Upper lobe of left lung (tissue), 6 donors: ENCODE measurements around the gene HNRNPUL1. TPM values are rescaled to one million over a fixed set of nuclear protein-coding genes. Genes with fewer than 3 reads are reported as not detected.
"Not testable (repeated sequence)": the region's sequence is repeated elsewhere in the genome, so short reads cannot be mapped to it uniquely, and the experiment has no call there.

Experiments used
- ATAC-seq, 2 donors: fragments of 200-7000 bp; cut with Tn5 transposase; one replicate each; pipeline ENCODE4 v1.9.1; 2022; ENCODE audit warnings: mild to moderate bottlenecking in 2 of 2, moderate library complexity in 2 of 2; ENCODE audit not compliant: low FRiP score in 2 of 2
- DNase-seq, 2 donors: peaks; one replicate each; pipeline ENCODE4 v3.0.0-alpha.2; 2019 to 2020
- H3K27ac ChIP-seq, 4 donors: fragments of 200-600 bp; sonication (generic); one replicate each; pipeline ENCODE4 v1.5.1; 2016 to 2019
- H3K27me3 ChIP-seq, 4 donors: fragments of 200-600 bp; sonication (generic); one replicate each; pipeline ENCODE4 v1.5.1; 2017 to 2019
- H3K36me3 ChIP-seq, 4 donors: fragments of 200-600 bp; sonication (generic); one replicate each; pipeline ENCODE4 v1.5.1; 2016 to 2019
- H3K4me1 ChIP-seq, 4 donors: fragments of 200-600 bp; sonication (generic); one replicate each; pipeline ENCODE4 v1.5.1; 2018 to 2019
- H3K4me3 ChIP-seq, 4 donors: fragments of 200-600 bp; sonication (generic); one replicate each; pipeline ENCODE4 v1.5.1; 2017 to 2019; ENCODE audit warnings: mild to moderate bottlenecking in 2 of 4, moderate library complexity in 1 of 4
- H3K9me3 ChIP-seq, 4 donors: fragments of 200-600 bp; sonication (generic); one replicate each; pipeline ENCODE4 v1.5.1; 2018 to 2019
- EP300 ChIP-seq, 4 donors: sonication (generic); formaldehyde crosslinking; IDR thresholded peaks; one replicate each; pipeline ENCODE4 v1.5.1; 2017; ENCODE audit warnings: antibody characterized with exemption in 4 of 4, control low read depth in 2 of 4
- POLR2A ChIP-seq, 4 donors: fragments of 450-650 bp; IDR thresholded peaks; one replicate each; pipeline ENCODE4 v1.5.1; 2016 to 2017; ENCODE audit warnings: antibody characterized with exemption in 4 of 4, mild to moderate bottlenecking in 2 of 4
- POLR2AphosphoS5 ChIP-seq, 2 donors: sonication (generic); formaldehyde crosslinking; IDR thresholded peaks; one replicate each; pipeline ENCODE4 v1.5.1; 2017; ENCODE audit warnings: antibody characterized with exemption in 2 of 2
- WGBS, 2 donors: methylation state at CpG; one replicate each; pipeline ENCODE4 v1.1.5; 2017 to 2018; 5-methylcytosine and 5-hydroxymethylcytosine counted together
- total RNA-seq, 6 donors: library from RNA; depleted of rRNA in 4 of 6; stranded (reverse); fragments of >200 nt in 4 of 6; gene quantifications; one replicate each; pipeline versions ENCODE4 v1.1.0 to v1.2.1, GENCODE V29; 2016 to 2021
- TF ChIP-seq, protein P1 (sequence below), 6 experiments: fragments of 450-650 bp in 4 of 6; fragments of 200-600 bp in 2 of 6; sonication (generic) in 2 of 6; IDR thresholded peaks; one replicate each; pipeline ENCODE4 v1.5.1; 2016 to 2019; ENCODE audit warnings: antibody characterized with exemption in 6 of 6
- donor health status: DM: no; HTN: no; CAD: no; lungs with moderate emphysema.
- donor health status: DM: no; HTN: yes; CAD: no; lungs with severe emphysema.

Gene HNRNPUL1
- total RNA-seq, 6 donors from 2014 or later = 152 to 351 (median 211) TPM

DNA sequence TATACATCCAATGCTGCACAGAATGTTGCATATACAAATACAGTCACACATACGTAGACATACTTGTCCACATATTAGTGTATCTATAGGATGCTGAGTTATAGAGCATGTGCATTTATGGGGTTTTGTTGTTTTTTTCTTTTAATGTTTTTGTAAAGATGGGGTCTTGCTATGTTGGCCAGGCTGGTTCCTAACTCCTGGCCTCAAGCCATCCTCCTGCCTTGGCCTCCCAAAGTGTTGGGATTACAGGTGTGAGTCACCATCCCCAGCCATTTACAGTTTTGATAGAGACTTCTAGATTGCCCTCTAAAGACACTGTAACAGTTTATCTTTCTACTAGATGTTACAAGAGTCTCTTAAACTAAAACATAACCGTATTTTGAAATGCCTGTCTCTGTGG, 14.3 kb downstream of the HNRNPUL1 start:
- no peak overlapping the region for H3K27ac ChIP-seq
- H3K9me3 ChIP-seq = no peaks in the 10 kb centered on the region
- WGBS, 2 donors = 92 to 96% methylated on average over 2 of the region's 2 CpGs
- peaks cover 90 to 98% (median 93%) of the 10 kb centered on the region in 4 donors for H3K36me3 ChIP-seq
- TF ChIP-seq EP300 (IDR thresholded peaks at IDR 0.05) = no peak
- TF ChIP-seq, protein P1, sequence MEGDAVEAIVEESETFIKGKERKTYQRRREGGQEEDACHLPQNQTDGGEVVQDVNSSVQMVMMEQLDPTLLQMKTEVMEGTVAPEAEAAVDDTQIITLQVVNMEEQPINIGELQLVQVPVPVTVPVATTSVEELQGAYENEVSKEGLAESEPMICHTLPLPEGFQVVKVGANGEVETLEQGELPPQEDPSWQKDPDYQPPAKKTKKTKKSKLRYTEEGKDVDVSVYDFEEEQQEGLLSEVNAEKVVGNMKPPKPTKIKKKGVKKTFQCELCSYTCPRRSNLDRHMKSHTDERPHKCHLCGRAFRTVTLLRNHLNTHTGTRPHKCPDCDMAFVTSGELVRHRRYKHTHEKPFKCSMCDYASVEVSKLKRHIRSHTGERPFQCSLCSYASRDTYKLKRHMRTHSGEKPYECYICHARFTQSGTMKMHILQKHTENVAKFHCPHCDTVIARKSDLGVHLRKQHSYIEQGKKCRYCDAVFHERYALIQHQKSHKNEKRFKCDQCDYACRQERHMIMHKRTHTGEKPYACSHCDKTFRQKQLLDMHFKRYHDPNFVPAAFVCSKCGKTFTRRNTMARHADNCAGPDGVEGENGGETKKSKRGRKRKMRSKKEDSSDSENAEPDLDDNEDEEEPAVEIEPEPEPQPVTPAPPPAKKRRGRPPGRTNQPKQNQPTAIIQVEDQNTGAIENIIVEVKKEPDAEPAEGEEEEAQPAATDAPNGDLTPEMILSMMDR (IDR thresholded peaks at IDR 0.05) = no peak
- no peak for TF ChIP-seq POLR2AphosphoS5 (IDR thresholded peaks at IDR 0.05)
- no peak for TF ChIP-seq POLR2A (IDR thresholded peaks at IDR 0.05)
- no peak for DNase-seq
- H3K4me1 ChIP-seq = no peaks in the 10 kb centered on the region
- H3K4me3 ChIP-seq = no peak overlapping the region
- H3K27me3 ChIP-seq = no peaks in the 10 kb centered on the region
- ATAC-seq = no peak

DNA sequence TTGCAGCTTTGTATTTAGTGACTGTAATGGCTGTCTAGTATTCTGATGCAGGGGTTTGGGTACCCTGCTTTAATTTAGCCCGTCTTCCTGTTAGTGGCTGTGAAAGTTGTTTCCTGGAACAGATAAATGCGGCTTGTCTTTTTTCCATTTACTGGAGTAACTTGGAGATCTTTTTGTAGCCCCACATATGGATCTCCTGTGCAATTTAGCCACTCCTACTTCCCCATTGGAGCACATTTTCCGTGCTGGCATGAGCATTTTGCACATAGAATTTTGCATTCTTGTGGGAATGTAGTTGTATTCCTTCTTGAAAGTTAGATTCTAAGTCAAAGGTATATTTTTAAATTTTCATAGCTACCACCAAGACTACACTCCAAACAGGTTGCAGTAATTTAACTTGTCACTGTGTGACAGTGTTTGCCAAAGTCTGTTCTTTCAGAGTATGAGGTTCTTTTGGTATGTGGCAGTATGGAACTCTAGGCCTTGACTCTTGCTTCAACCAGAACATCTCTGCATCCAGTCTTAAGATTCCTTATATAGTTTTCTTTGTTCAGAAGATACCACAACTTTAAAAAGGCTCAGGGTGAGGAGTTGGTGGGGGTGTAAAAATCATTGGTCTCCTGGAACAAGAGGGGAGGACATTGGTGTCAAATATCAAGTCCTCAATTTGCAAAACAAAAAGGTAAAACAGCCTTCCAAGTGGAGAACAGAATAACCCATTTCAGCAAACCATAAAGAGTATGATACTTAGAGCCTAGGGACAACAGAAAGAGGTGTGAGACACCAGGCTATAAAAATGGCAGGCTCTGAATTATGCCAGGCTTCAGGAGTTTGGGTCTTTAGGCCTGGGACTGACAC, 24.7 kb downstream of the HNRNPUL1 start:
- DNase-seq (no peak), ATAC-seq (no peak)
- no peaks in the 10 kb centered on the region for H3K4me1 ChIP-seq
- H3K27me3 ChIP-seq = no peaks in the 10 kb centered on the region
- no peaks in the 10 kb centered on the region for H3K9me3 ChIP-seq
- no peak overlapping the region for H3K4me3 ChIP-seq
- 84 to 87% methylated on average over 3 of the region's 3 CpGs for WGBS, 2 donors
- TF ChIP-seq, protein P1 (IDR thresholded peaks at IDR 0.05) = no peak
- TF ChIP-seq POLR2AphosphoS5 (IDR thresholded peaks at IDR 0.05) (no peak), POLR2A (IDR thresholded peaks at IDR 0.05) (no peak), EP300 (IDR thresholded peaks at IDR 0.05) (no peak)
- H3K36me3 ChIP-seq = peaks cover 42 to 100% (median 89%) of the 10 kb centered on the region in 4 donors
- no peak overlapping the region for H3K27ac ChIP-seq

DNA sequence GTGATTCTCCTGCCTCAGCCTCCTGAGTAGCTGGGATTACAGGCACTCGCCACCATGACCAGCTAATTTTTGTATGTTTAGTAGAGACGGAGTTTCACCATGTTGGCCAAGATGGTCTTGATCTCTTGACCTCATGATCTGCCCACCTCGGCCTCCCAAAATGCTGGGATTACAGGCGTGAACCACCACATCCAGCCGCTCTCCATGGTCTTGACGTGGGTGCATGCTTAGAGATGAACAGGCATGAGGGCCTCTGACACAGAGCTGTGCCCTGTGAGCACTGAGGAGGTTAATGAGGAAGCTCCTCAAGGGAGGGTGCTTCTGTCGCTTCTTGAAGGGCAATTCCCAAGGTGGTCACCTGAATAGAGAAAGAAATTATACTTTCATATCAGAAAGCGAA, 25.6 kb downstream of the HNRNPUL1 start:
- H3K4me1 ChIP-seq, DNase-seq, H3K27ac ChIP-seq, H3K4me3 ChIP-seq, ATAC-seq, H3K9me3 ChIP-seq, H3K27me3 ChIP-seq: not testable (repeated sequence)
- 93 to 95% methylated on average over 7 to 8 of the region's 8 CpGs for WGBS, 2 donors
- H3K36me3 ChIP-seq = peaks cover 52 to 100% (median 89%) of the 10 kb centered on the region in 4 donors

DNA sequence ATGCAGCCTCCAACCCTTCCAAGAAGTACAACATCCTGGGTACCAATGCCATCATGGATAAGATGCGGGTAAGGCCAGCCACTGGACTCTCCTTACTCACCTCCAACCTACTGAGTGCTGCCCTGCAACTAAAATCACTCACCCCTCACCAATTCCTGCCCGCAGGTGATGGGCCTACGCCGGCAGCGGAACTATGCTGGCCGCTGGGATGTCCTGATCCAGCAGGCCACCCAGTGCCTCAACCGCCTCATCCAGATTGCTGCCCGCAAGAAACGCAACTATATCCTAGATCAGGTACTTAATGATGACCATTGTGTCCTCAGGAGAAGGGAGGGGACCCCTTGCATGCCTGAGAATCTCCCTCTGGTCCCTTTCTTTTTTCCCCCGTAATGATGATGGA, 30.2 kb downstream of the HNRNPUL1 start:
- Histone ChIP-seq H3K27ac (peak overlapping the region in 3 of 4 donors; percentile 8 to 79 (median 24)), H3K4me3 (no peak overlapping the region), H3K4me1 (peaks cover 32 to 52% (median 41%) of the 10 kb centered on the region in 4 donors), H3K9me3 (no peaks in the 10 kb centered on the region), H3K27me3 (no peaks in the 10 kb centered on the region), H3K36me3 (peaks cover 48 to 100% (median 71%) of the 10 kb centered on the region in 4 donors)
- ATAC-seq = no peak
- TF ChIP-seq, protein P1 (IDR thresholded peaks at IDR 0.05) = no peak
- TF ChIP-seq POLR2A (IDR thresholded peaks at IDR 0.05) (no peak), POLR2AphosphoS5 (IDR thresholded peaks at IDR 0.05) (no peak), EP300 (IDR thresholded peaks at IDR 0.05) (no peak)
- 90 to 92% methylated on average over 9 to 10 of the region's 10 CpGs for WGBS, 2 donors
- peak in 1 of 2 donors; percentile 54 for DNase-seq

DNA sequence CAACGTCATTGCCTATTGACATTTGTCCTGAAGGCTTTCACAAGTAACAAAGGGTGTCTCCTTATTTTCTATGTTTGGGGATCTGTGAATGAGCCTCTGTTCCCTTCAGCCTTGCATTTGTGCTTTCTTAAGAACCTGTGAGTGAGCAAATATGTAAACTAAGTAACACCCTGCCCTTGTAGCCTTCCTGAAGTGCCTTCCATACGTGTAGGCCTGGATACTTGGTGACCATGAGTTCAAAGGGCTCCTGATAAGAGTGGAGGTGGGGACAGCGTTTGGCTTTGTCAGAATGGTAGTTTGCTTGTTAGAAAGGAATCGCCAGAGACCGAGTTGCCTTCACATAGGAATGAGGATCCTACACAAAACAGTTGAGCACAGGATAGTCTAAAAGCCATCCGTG, 31.3 kb downstream of the HNRNPUL1 start:
- Histone ChIP-seq H3K27ac (peak overlapping the region; percentile 79 to 86 (median 83)), H3K4me1 (peaks cover 41 to 63% (median 52%) of the 10 kb centered on the region in 4 donors), H3K27me3 (no peaks in the 10 kb centered on the region), H3K4me3 (no peak overlapping the region), H3K9me3 (no peaks in the 10 kb centered on the region), H3K36me3 (peaks cover 41 to 100% (median 68%) of the 10 kb centered on the region in 4 donors)
- TF ChIP-seq, protein P1 (IDR thresholded peaks at IDR 0.05) = no peak
- no peak for TF ChIP-seq POLR2A (IDR thresholded peaks at IDR 0.05)
- TF ChIP-seq POLR2AphosphoS5 (IDR thresholded peaks at IDR 0.05) = peak in 1 of 2 donors; percentile 29
- WGBS, 2 donors = 65 to 72% methylated on average over 6 of the region's 6 CpGs
- peak in 1 of 2 donors; percentile 58 for DNase-seq
- peak in 1 of 2 donors; percentile 41 for ATAC-seq
